Gastroesophageal sphincter (tissue), 4 donors: ENCODE measurements around the gene COX10. TPM values are rescaled to one million over a fixed set of nuclear protein-coding genes. Genes with fewer than 3 reads are reported as not detected.

Experiments
- ATAC-seq: fragments of 150-250 bp; one replicate; pipeline ENCODE4 v1.9.1; 2016; ENCODE audit warnings: mild to moderate bottlenecking, moderate library complexity
- H3K27ac ChIP-seq, 4 donors: fragments of 200-600 bp; sonication (generic) in 3 of 4; 1 replicate in 3 of 4; 2 replicates in 1 of 4; pipeline ENCODE4 v1.5.1; 2016 to 2019
- H3K27me3 ChIP-seq: fragments of 200-600 bp; sonication (generic); one replicate; pipeline ENCODE4 v1.5.1; 2019
- H3K36me3 ChIP-seq, 2 donors: fragments of 200-600 bp; sonication (generic); one replicate each; pipeline ENCODE4 v1.5.1; 2019; ENCODE audit warnings: control low read depth in 1 of 2
- H3K4me1 ChIP-seq, 3 donors: fragments of 200-600 bp; sonication (generic); 1 replicate in 2 of 3; 2 replicates in 1 of 3; pipeline ENCODE4 v1.5.1; 2016 to 2019; ENCODE audit warnings: control low read depth in 2 of 3
- H3K4me3 ChIP-seq, 2 donors: fragments of 200-600 bp; sonication (generic); one replicate each; pipeline ENCODE4 v1.5.1; 2019; ENCODE audit warnings: mild to moderate bottlenecking in 1 of 2, moderate library complexity in 1 of 2
- H3K9me3 ChIP-seq, 3 donors: fragments of 200-600 bp; sonication (generic); one replicate each; pipeline ENCODE4 v1.5.1; 2017 to 2019; ENCODE audit warnings: control low read depth in 2 of 3
- EP300 ChIP-seq: sonication (generic); formaldehyde crosslinking; IDR thresholded peaks from one replicate; pipeline ENCODE4 v1.6.1; 2017; ENCODE audit warnings: antibody characterized with exemption, mild to moderate bottlenecking
- POLR2A ChIP-seq, 2 donors: fragments of 450-650 bp; IDR thresholded peaks; one replicate each; pipeline ENCODE4 v1.6.1; 2017; ENCODE audit warnings: antibody characterized with exemption in 2 of 2, mild to moderate bottlenecking in 2 of 2, moderate library complexity in 1 of 2
- POLR2AphosphoS5 ChIP-seq: sonication (generic); formaldehyde crosslinking; IDR thresholded peaks from one replicate; pipeline ENCODE4 v1.6.1; 2017; ENCODE audit warnings: antibody characterized with exemption
- WGBS, 2 donors: methylation state at CpG; one replicate each; pipeline ENCODE4 v1.1.5; 2018; ENCODE audit warnings: low coverage in 1 of 2; 5-methylcytosine and 5-hydroxymethylcytosine counted together
- total RNA-seq, 4 donors: library from RNA; depleted of rRNA; stranded (reverse); fragments of >200 nt; gene quantifications; one replicate each; pipeline ENCODE4 v1.1.0, GENCODE V29; 2016
- TF ChIP-seq, protein P1 (sequence below), 4 experiments: fragments of 200-600 bp in 2 of 4; fragments of 450-650 bp in 2 of 4; sonication (generic) in 1 of 4; IDR thresholded peaks; one replicate each; pipeline ENCODE4 v1.5.1; 2017 to 2019; ENCODE audit warnings: antibody characterized with exemption in 4 of 4, mild to moderate bottlenecking in 2 of 4, moderate library complexity in 2 of 4

COX10 gene
- total RNA-seq, 4 donors from 2014 or later: 20.3 to 30.0 (median 26.5) TPM

DNA sequence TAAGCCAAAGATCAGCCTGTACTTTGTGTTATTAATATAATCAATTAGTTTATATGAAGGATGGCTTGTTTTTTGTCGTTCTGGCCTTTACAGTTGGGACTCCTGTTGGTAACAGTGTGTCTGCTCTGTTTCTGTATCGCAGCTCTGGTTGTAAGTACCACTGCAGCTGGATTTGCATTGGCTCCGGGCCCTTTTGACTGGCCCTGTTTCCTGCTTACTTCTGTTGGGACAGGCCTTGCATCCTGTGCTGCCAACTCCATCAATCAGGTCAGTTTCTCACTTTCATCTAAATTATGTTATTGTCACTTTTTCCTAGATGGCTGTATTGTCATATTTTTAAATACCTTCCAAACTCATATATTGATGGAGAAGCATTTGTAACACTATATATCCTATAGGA lies 32.7 kb downstream of the COX10 start:
- peaks cover 0 to 24% of the 10 kb centered on the region in 2 donors for H3K36me3 ChIP-seq
- no peak for ATAC-seq
- H3K27me3 ChIP-seq: no peaks in the 10 kb centered on the region
- H3K9me3 ChIP-seq: no peaks in the 10 kb centered on the region
- TF ChIP-seq POLR2AphosphoS5 (no peak), EP300 (no peak), POLR2A (IDR thresholded peaks at IDR 0.05) (no peak)
- TF ChIP-seq, protein P1, sequence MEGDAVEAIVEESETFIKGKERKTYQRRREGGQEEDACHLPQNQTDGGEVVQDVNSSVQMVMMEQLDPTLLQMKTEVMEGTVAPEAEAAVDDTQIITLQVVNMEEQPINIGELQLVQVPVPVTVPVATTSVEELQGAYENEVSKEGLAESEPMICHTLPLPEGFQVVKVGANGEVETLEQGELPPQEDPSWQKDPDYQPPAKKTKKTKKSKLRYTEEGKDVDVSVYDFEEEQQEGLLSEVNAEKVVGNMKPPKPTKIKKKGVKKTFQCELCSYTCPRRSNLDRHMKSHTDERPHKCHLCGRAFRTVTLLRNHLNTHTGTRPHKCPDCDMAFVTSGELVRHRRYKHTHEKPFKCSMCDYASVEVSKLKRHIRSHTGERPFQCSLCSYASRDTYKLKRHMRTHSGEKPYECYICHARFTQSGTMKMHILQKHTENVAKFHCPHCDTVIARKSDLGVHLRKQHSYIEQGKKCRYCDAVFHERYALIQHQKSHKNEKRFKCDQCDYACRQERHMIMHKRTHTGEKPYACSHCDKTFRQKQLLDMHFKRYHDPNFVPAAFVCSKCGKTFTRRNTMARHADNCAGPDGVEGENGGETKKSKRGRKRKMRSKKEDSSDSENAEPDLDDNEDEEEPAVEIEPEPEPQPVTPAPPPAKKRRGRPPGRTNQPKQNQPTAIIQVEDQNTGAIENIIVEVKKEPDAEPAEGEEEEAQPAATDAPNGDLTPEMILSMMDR (IDR thresholded peaks at IDR 0.05): no peak
- 54 to 72% methylated on average over 3 of the region's 3 CpGs for WGBS, 2 donors
- no peak overlapping the region for H3K4me3 ChIP-seq
- H3K27ac ChIP-seq: no peak overlapping the region
- H3K4me1 ChIP-seq: peaks cover 0 to 4% (median 0%) of the 10 kb centered on the region in 3 donors

DNA sequence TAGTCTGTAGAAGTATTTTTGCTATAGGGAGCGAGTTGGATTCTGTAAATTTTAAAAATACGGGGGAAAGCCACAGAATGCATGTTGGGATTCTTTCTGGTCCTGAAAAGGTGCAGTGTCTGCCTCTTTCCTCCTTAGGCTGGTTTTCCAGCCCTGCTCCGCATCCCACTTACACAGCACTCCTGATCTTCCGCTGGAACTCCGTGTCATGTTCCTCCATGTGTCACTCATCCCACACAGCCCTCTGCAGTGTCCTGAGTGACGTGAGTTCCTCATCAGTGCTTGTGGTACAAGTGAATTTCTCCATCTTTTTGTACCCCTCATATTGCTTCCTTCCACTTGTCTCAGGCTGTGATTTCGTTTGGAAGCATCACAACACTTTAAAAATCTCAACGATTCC lies 34.5 kb downstream of the COX10 start:
- H3K4me3 ChIP-seq: no peak overlapping the region
- peaks cover 0 to 24% of the 10 kb centered on the region in 2 donors for H3K36me3 ChIP-seq
- TF ChIP-seq POLR2A (IDR thresholded peaks at IDR 0.05) (no peak), POLR2AphosphoS5 (no peak), EP300 (no peak)
- TF ChIP-seq, protein P1 (IDR thresholded peaks at IDR 0.05): no peak
- H3K27me3 ChIP-seq: no peaks in the 10 kb centered on the region
- ATAC-seq: no peak
- 85 to 87% methylated on average over 8 of the region's 8 CpGs for WGBS, 2 donors
- H3K9me3 ChIP-seq: no peaks in the 10 kb centered on the region
- no peak overlapping the region for H3K27ac ChIP-seq
- peaks cover 0 to 11% (median 0%) of the 10 kb centered on the region in 3 donors for H3K4me1 ChIP-seq

DNA sequence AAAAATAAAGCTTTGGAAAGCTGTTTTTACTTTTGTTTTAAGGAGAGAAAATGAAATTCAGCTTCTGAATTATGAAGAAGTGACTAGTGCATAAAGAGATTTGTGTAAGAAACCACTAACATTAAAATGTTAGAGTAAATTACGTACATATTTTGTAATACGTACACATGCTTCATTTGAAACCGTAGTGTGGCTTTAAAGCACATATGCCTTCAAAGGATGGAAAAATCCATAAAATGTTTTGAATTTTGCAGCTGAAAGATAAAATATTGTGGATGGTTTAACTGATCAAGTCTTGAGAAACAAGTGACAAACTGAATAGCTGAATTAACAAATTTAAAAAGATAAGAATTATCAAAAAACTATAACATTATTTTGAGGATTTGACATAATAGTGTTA lies 35.4 kb downstream of the COX10 start:
- no peaks in the 10 kb centered on the region for H3K9me3 ChIP-seq

DNA sequence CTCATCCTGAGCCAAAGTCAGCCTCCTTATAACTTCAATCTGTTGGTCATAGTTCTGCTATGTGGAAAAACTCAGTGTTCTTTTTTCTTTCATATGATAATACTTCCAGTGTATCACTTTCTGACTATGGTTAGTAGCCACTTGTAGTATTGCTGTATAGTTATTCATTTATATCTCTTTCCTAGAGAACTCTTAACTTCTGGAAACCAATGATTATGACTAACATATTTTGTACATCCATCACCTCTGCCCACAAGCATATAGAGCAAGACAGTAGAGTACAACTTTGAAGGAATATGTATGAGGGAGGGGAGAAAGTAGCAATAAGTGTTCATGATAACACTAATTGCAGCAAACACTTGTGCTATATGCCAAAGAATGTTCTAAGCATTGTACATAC lies 38.6 kb downstream of the COX10 start:
- Histone ChIP-seq H3K9me3 (no peaks in the 10 kb centered on the region), H3K36me3 (peaks cover 0 to 9% of the 10 kb centered on the region in 2 donors), H3K4me3 (no peak overlapping the region), H3K4me1 (peaks cover 0 to 24% (median 0%) of the 10 kb centered on the region in 3 donors), H3K27me3 (no peaks in the 10 kb centered on the region), H3K27ac (no peak overlapping the region)
- TF ChIP-seq POLR2AphosphoS5 (no peak), POLR2A (IDR thresholded peaks at IDR 0.05) (no peak), EP300 (no peak)
- TF ChIP-seq, protein P1 (IDR thresholded peaks at IDR 0.05): no peak
- no peak for ATAC-seq

More for the DNA sequence above, 35.4 kb downstream of the COX10 start:
- no peak overlapping the region for H3K27ac ChIP-seq
- H3K27me3 ChIP-seq: no peaks in the 10 kb centered on the region
- no peak for ATAC-seq
- WGBS, 2 donors: 50 to 62% methylated on average over 3 of the region's 3 CpGs
- no peak overlapping the region for H3K4me3 ChIP-seq
- H3K36me3 ChIP-seq: peaks cover 0 to 24% of the 10 kb centered on the region in 2 donors
- H3K4me1 ChIP-seq: peaks cover 0 to 11% (median 0%) of the 10 kb centered on the region in 3 donors
- no peak for TF ChIP-seq EP300
- TF ChIP-seq, protein P1 (IDR thresholded peaks at IDR 0.05): no peak
- TF ChIP-seq POLR2AphosphoS5: no peak

DNA sequence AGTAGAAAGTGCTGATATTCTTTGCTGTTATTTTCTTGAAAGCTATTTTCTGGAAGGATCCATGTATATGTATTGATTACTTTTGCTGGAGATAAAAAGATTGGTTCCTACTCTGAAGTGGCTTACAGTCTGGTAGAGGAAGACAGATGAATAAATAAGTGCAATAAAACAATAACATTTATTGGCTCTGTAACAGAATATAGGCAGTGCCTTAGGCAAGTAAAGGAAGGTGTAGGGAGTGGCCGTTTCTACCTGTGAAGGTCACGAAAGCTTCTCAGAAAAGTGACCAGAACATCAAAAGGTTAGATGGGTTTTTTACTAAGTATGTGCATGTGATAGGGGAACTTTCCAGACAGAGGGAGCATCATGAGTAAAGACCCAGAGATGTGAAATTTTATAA lies 43.1 kb downstream of the COX10 start:
- H3K27ac ChIP-seq: no peak overlapping the region
- H3K4me1 ChIP-seq: peaks cover 0 to 15% (median 0%) of the 10 kb centered on the region in 3 donors
- no peaks in the 10 kb centered on the region for H3K36me3 ChIP-seq
- H3K4me3 ChIP-seq: no peak overlapping the region
- H3K9me3 ChIP-seq: no peaks in the 10 kb centered on the region
- no peaks in the 10 kb centered on the region for H3K27me3 ChIP-seq
- 73 to 96% methylated on average over 2 of the region's 2 CpGs for WGBS, 2 donors
- ATAC-seq: no peak
- TF ChIP-seq POLR2AphosphoS5: no peak
- no peak for TF ChIP-seq EP300
- TF ChIP-seq, protein P1 (IDR thresholded peaks at IDR 0.05): no peak
